Mucosa of rectum (tissue), 2 donors: ENCODE measurements around the gene FHL5.

Experiments
- H3K27ac ChIP-seq, 2 donors: one replicate each; pipeline ENCODE4 v1.7.0; 2013; ENCODE audit warnings: inconsistent platforms in 2 of 2, low read depth in 2 of 2, low read length in 2 of 2
- H3K27me3 ChIP-seq, 2 donors: one replicate each; pipeline ENCODE4 v1.7.0; 2013; ENCODE audit warnings: low read length in 2 of 2; ENCODE audit not compliant: control insufficient read depth in 2 of 2, insufficient read depth in 2 of 2
- H3K36me3 ChIP-seq, 2 donors: one replicate each; pipeline ENCODE4 v1.7.0; 2013; ENCODE audit warnings: low read length in 2 of 2; ENCODE audit not compliant: control insufficient read depth in 2 of 2, insufficient read depth in 2 of 2
- H3K4me1 ChIP-seq, 2 donors: one replicate each; pipeline ENCODE4 v1.7.0; 2013; ENCODE audit warnings: low read length in 2 of 2, mild to moderate bottlenecking in 1 of 2; ENCODE audit not compliant: control insufficient read depth in 2 of 2, insufficient read depth in 2 of 2
- H3K4me3 ChIP-seq, 2 donors: one replicate each; pipeline ENCODE4 v1.7.0; 2013; ENCODE audit warnings: low read length in 2 of 2
- H3K9ac ChIP-seq, 2 donors: one replicate each; pipeline ENCODE4 v1.7.0; 2013; ENCODE audit warnings: low read length in 2 of 2, low read depth in 1 of 2, mild to moderate bottlenecking in 1 of 2
- H3K9me3 ChIP-seq, 2 donors: one replicate each; pipeline ENCODE4 v1.7.0; 2013; ENCODE audit warnings: low read length in 2 of 2; ENCODE audit not compliant: control insufficient read depth in 2 of 2
- donor health status: healthy.
- donor health status: Normal muscosa, but diverticular disease.

The FHL5 gene

DNA sequence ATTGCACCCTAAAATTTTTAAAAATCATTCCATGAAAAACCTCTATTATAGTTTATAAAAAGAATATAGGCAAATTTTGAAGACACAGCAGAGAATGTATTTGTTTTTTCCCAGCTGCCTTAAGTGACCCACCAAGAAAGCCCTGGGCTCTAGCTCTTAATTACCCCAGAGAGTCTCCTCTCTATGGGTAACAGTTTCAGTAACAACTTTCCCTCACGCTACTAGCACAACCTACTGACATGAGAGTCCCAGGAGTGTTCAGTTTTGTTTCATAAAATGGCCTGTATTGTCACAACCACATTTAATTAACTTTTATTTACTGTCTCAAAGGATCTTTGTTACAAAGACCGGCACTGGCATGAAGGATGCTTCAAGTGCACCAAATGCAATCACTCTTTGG, 41.5 kb downstream of the FHL5 start:
- Histone ChIP-seq H3K4me1 (no peaks in the 10 kb centered on the region), H3K9me3 (no peaks in the 10 kb centered on the region), H3K27ac (no peak overlapping the region), H3K36me3 (no peaks in the 10 kb centered on the region), H3K27me3 (no peaks in the 10 kb centered on the region), H3K4me3 (no peak overlapping the region), H3K9ac (no peak overlapping the region)

DNA sequence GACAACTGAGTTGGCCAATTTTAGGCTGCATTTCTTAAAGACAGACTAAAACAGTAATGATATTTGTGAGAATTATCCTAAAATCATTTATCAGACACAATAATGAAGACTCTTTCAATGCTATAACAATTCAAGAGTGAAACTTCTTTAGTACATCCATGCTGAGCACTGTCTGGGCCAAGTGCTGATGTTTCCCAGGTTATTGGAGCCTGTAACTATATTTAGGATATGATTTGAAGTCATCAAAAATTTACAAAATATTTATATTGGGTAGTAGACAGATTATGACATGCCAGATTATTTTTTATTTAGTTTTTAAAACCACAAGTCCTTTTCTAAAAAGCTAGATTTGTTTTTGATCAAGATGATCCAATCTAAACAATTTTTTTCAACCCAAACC, 45.1 kb downstream of the FHL5 start:
- Histone ChIP-seq H3K27me3 (no peaks in the 10 kb centered on the region), H3K9ac (no peak overlapping the region), H3K36me3 (no peaks in the 10 kb centered on the region), H3K4me1 (no peaks in the 10 kb centered on the region), H3K27ac (no peak overlapping the region), H3K4me3 (no peak overlapping the region), H3K9me3 (no peaks in the 10 kb centered on the region)

DNA sequence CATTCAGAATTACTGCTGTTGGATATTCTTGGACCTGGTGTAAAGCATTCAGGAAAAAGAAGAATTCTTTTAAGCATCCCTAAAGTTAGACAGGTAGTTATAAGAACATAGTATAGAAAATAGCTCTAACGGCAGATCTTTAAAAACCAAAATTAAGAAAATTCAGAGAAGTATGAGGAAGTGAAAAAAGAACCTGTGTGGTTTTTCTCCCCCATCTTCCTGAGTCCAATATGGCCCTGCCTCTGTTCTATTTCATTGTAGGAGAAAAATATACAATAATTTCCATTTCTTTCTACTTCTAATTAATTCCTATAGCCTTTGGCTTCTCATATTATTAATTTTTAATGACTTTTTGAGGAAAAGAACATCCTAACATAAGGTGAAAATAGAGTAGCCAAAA, 47.1 kb downstream of the FHL5 start:
- Histone ChIP-seq H3K9me3 (no peaks in the 10 kb centered on the region), H3K27me3 (no peaks in the 10 kb centered on the region), H3K4me1 (no peaks in the 10 kb centered on the region), H3K27ac (no peak overlapping the region), H3K4me3 (no peak overlapping the region), H3K36me3 (no peaks in the 10 kb centered on the region), H3K9ac (no peak overlapping the region)

DNA sequence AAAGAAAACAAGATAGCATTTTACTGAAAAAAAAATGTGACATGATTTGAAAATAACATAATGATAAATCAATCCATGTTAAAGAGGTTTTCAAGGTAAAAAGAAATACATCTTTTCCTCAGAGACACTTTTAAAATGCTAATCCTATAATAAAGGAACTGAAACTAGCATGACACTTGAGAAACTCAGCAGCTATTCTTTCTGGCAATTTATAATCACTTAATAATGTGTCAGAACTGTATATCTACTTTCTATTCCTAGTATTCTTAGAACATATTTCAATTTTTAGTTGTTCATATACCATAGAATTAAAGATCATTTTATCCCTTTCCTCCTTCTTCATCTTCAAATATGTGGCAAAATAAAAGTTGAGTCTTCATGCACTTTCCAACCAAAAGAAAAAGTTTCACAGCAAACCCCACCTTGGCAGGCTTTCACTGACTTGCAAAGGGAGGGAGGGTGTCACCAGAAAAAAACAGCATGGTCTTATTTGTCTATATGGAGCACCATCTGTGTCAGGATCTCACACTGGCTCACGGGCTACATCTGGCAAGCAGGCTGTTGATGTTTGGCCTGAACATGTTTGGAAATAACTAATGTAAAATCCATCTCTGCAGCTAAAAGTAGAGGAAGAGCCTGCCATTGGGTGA, 48.5 kb downstream of the FHL5 start:
- Histone ChIP-seq H3K27me3 (no peaks in the 10 kb centered on the region), H3K4me1 (no peaks in the 10 kb centered on the region), H3K9ac (no peak overlapping the region), H3K36me3 (no peaks in the 10 kb centered on the region), H3K9me3 (no peaks in the 10 kb centered on the region), H3K27ac (no peak overlapping the region), H3K4me3 (no peak overlapping the region)

DNA sequence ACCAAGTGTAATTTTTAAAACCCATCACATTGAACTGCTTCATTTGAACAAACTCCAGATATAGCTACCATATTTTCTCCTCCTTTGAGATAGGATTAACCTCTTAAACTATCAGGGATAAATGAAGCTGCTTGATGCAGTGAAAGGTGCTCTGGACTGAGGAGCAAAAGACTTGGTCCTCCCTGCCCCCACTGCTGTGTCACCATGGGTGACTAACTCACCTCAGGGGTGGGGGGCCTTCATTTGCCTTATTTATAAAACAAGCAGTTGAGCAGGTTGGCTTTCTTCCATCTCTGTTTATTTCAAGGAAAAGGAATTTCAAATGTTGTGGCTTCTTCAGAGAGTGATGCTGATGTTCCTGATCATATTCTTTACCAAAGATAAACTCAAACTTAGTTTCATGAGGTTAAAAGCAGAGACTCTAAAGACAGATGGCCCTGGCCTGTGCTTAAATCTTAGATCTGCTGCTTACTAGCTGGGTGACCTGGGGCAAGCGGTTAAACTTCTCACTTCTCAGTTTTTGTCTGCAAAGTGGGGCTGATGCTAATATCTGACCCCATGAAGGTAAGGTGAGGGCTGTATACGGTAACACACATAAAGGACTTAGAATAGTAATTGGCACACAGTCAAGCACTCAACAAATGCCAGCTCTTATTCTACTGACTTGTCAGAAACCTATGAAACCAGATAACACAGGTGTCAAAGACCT, 50.5 kb downstream of the FHL5 start:
- Histone ChIP-seq H3K27ac (no peak overlapping the region), H3K9me3 (no peaks in the 10 kb centered on the region), H3K36me3 (no peaks in the 10 kb centered on the region), H3K4me1 (no peaks in the 10 kb centered on the region), H3K27me3 (no peaks in the 10 kb centered on the region), H3K9ac (no peak overlapping the region), H3K4me3 (no peak overlapping the region)

DNA sequence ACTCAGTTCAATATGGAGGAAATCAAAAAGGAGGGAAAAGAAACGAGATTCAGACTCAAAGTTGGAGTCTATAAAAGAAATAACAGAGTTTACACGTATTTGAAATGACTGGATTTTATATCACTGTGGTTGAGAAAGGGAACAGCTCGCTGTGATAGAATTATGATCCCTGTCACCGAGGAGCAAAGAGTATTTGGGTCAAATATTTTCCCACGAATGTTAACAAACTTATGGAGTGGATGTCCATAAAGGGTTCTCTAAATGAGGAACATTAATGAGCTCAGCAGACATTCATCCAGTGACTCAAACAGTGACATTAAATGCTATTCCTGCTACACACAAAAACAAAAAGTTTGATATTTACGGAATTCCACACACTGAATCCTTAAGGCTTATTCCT, 57.9 kb downstream of the FHL5 start:
- H3K27me3 ChIP-seq, result peaks cover 0 to 2% of the 10 kb centered on the region in 2 donors
- H3K27ac ChIP-seq, result no peak overlapping the region
- H3K9ac ChIP-seq, result no peak overlapping the region
- no peak overlapping the region for H3K4me3 ChIP-seq
- no peaks in the 10 kb centered on the region for H3K36me3 ChIP-seq
- H3K4me1 ChIP-seq, result no peaks in the 10 kb centered on the region
- no peaks in the 10 kb centered on the region for H3K9me3 ChIP-seq

DNA sequence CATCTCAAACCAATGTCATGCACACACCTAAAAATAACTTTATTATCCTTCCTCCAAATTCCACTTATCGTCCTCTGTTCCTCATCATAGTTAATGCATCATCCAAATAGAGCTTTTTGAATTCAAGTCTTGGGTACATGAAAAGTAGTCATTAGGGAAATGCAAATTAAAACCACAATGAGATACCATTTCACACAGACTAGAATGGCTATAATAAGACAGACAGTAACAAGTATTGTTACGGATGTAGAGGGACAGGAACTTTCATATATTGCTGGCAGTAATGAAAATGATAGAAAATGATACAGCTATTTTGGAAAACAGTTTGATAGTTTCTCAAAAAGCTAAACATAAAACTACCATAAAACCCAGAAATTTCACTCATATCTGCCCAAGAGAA, 59.1 kb downstream of the FHL5 start:
- no peak overlapping the region for H3K9ac ChIP-seq
- H3K9me3 ChIP-seq, result no peaks in the 10 kb centered on the region
- no peak overlapping the region for H3K4me3 ChIP-seq
- H3K36me3 ChIP-seq, result no peaks in the 10 kb centered on the region
- H3K27me3 ChIP-seq, result peaks cover 0 to 2% of the 10 kb centered on the region in 2 donors
- no peaks in the 10 kb centered on the region for H3K4me1 ChIP-seq
- H3K27ac ChIP-seq, result no peak overlapping the region

DNA sequence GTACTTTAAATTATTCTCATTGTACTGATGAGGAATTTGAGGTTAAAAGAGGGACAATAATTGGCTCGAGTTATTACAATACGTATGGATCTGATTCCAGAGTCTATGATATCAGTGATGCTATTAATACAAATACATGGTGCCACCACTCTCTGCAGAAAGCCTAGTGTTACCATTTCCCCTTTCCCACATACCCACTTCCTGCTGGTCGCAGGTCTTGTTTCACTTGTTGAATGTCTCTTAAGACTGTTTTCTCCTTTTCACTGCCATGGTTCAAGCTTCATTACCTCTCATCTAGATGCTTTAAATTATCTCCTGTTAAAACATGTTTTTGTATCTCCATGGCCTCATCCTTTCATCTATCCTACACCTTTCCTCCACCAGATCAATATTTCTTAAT, 62.0 kb downstream of the FHL5 start:
- Histone ChIP-seq H3K27me3 (peaks cover 0 to 2% of the 10 kb centered on the region in 2 donors), H3K4me1 (no peaks in the 10 kb centered on the region), H3K9ac (no peak overlapping the region), H3K36me3 (no peaks in the 10 kb centered on the region), H3K9me3 (no peaks in the 10 kb centered on the region), H3K4me3 (no peak overlapping the region), H3K27ac (no peak overlapping the region)

DNA sequence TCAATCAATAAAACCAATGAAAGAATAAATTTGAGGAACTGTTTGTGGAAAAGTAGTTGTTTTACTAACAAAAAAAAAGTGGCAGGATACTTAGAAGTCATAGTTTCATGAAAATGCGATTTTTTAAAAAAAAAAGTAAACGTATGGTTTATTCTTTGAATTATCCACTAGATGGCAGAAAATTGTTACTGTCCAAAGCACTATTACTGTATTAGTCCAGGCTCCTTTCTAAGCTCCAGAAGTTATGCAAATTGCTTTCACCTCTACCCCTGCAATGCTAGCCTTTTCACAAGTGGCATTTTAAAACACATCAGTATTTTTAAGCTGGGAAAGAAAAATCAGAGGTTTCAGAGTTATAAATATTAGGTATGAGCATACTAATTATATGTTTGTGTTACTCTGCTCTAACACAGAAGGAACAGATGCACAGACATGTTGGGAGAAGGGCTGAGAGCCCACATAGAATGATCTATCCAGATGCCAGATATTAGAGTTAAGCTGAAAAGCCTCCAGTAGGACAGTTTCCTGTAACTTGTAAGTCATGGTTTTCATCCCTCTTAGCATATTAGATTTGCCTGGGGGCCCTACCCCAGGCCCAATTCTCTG, 63.9 kb downstream of the FHL5 start:
- Histone ChIP-seq H3K9ac (no peak overlapping the region), H3K27ac (no peak overlapping the region), H3K4me1 (no peaks in the 10 kb centered on the region), H3K9me3 (no peaks in the 10 kb centered on the region), H3K4me3 (no peak overlapping the region), H3K36me3 (no peaks in the 10 kb centered on the region), H3K27me3 (peaks cover 0 to 2% of the 10 kb centered on the region in 2 donors)

DNA sequence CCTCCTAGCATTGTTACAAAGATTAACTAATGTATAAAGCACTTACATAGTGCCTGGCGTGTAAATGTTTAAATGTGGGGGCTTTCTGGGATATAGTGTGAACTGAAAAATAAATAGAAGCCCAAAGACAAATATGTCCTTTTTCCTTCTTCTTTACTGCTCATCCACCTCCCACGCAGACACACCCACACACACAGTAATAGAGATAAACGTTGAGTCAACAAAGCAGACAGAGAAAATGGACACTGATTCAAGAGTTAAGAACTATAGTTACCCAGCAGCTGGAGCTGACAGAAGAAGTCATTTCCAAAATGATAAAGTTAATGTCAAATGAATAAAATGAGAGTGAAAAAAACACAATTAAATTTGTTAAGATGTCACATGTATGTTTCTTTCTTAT, 68.3 kb downstream of the FHL5 start:
- no peaks in the 10 kb centered on the region for H3K9me3 ChIP-seq
- no peaks in the 10 kb centered on the region for H3K36me3 ChIP-seq
- H3K4me1 ChIP-seq, result no peaks in the 10 kb centered on the region
- H3K4me3 ChIP-seq, result no peak overlapping the region
- H3K9ac ChIP-seq, result no peak overlapping the region
- no peak overlapping the region for H3K27ac ChIP-seq
- no peaks in the 10 kb centered on the region for H3K27me3 ChIP-seq
